SKM-1 (cell line): Measurements from ENCODE around the gene CHADL.

Source experiments
- DNase-seq: peaks from one replicate; lab custom pipeline; 2025; ENCODE audit not compliant: unreplicated experiment; lab: John Stamatoyannopoulos, UW

The CHADL gene

DNA sequence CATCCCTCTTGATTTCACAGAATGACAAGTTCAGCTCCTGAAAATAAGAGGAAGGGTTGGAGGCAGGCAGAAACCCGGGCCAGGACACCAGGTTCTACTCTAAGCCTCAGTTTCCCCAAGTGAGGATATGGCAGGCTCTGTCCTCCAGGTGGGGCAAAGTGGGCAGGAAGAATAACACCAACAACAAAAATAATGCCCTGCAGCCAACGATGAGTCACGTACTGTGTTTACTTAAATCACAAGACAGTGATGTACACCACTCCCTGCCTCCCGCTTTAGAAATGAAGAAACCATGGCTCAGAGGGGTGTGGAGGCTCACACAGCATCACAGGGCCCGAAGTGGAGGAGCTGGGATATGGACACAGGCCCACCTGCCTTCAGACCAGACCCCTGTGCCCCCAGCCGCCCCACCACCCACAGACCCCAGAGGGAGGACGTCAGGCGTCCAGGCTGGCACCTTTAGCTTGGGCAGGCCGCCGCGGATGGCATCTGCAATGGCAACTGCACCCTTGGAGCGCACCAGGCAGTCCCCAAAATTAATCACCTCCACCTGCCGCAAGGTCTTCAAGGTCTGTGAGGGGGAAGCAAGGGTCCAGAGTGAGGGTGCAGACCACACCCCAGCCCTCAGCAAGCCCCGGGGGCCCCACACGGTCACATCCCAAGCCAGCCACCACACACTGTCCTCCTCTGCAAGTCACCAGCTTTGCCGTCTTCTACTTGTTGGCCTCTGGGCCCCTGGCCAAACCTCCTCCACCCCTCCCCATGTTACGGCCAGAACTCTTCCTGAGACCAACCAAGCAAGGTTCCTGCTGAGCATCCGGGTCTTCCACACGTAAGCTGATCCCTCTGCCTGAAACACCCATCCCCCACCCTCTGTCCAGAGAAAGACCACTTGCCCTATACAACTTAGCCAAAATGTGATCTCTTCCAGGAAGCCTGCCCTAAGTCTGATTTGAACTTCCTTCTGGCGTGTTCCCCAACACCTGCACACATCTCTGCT is 15.8 kb upstream of the CHADL start:
- DNase-seq, result no peak

DNA sequence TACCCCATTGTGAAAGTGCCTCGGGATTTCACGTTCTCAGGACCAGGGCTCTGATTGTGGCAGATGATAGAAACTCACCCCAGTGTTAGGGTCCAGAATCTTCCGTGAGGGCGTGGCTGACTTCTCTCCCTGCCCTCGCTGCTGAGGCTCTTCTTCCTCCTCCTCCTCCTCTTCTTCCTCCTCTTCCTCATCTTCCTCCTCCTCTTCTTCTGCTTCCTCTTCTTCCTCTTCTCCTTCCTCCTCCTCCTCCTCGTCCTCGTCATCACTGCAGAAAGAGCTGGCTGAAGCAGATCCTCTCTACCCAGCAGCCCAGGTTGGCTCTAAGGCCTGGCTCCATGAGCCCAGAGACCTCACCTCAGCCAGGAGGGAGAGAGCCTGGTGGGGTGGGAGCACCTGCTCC is 13.5 kb upstream of the CHADL start:
- DNase-seq, result no peak

DNA sequence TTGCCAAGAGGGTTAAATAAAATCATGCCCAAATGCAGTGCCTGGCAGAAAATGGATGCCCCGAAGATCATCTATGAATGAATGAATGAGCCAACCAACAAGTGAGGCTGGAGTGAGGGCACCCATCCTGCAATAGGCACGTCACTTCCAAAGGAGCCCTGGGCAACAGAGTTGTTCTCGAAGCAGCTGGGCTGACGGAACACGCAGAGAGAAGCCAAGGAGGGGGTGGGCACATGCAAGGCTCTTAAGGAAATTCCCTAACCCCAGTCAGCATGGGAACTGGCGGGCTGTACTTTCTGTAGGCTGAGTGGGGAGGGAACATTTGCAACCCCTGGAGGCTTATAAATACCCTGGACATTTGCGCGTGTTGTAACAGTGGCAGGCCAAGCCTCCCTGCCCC is 11.6 kb upstream of the CHADL start:
- no peak for DNase-seq

DNA sequence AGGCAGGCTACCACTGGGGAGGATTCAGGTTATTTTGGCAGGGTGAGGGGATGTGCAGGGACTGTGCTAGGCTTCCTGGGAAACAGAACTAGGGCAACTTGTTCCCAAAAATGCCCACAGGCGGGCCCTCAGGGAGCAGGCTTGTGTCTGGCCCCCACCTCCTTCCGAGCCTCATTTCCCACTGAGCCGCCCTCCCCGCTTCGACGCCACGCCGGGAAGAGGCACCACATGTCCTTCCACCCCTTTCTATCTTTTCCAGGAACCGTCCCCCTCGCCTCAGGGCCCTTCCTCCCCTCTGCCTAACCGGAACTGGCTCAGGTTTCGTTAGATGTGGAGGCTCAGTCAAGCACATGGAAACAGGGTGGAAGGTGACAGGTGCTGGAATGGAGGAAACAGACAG is 9.4 kb upstream of the CHADL start:
- no peak for DNase-seq

DNA sequence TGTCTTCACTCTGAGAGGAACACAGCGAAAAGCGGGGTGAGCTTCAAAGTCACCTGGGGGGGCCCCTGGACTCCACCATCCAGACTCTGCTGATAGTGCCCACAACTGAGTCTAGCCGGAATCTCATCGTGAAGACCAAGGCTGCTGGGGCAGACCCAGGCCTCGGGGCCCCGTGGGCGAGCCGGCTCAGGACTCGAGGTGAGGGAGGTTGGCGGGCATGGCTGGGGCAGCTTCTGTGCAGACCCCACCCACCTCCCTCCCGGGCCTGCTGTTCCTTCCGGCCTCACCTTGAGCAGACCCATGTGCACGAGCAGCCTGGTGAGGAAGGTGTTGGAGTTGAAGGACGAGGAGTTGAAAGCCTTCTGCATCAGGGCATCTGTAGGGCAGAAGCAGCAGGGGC is 8.7 kb upstream of the CHADL start:
- DNase-seq, result no peak

DNA sequence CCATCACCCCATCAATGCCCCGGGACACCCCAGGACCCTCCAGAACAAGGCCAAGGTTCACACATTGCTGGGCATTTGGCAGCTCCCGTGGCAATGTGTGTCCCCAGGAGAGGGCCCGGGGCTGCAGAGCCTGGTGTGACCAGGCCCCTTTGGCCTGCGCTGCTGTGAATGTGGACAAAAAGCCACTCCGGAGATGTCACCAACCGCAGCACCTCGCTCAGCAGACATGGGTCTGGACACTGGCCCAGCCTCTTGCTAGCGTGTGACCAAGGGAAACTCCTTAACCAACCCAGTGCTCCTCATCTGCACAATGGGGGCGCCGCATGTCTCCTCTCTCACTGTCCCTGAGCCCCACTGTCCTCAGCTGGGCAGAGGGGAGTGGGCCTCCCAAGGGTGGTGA is 8.0 kb upstream of the CHADL start:
- no peak for DNase-seq

DNA sequence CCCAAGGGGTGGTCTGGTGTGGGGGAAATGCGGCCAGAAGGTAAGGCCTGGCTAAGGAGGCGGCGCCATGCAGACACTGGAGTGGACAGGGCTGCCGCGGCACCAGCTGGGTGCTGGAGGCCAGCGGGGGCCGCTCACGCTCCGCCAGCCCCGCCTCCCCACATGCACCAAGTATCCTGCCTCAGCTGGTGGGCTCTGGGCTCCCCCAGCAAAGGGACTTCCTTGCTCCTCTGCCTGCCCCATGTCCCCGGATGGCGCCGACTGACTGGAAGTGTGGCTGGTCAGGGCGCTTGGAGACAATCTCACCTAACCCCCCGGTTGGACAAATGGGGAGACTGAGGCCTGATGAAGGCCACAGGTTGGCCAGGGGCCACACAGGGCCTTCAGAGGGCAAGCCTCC is 7.6 kb upstream of the CHADL start:
- DNase-seq, result no peak

DNA sequence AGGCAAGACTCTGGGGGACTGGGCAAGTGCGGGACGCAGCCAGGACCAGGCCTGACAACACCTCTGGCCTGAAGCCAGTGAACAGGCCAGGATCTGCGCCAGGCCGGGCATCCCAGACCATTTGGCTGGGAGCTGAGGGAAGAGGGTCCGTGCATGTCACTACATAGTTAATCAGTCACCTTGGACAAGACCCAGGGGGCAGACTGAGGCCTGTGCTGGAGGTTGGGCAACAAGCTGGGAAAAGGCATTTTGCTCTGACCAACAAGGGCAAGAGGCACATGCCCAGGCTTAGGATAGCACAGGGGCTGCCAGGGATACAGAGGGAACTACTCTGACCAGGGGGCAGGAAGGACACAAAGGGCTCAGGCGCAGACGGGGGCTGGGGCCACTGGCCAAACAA is 7.0 kb upstream of the CHADL start:
- no peak for DNase-seq

DNA sequence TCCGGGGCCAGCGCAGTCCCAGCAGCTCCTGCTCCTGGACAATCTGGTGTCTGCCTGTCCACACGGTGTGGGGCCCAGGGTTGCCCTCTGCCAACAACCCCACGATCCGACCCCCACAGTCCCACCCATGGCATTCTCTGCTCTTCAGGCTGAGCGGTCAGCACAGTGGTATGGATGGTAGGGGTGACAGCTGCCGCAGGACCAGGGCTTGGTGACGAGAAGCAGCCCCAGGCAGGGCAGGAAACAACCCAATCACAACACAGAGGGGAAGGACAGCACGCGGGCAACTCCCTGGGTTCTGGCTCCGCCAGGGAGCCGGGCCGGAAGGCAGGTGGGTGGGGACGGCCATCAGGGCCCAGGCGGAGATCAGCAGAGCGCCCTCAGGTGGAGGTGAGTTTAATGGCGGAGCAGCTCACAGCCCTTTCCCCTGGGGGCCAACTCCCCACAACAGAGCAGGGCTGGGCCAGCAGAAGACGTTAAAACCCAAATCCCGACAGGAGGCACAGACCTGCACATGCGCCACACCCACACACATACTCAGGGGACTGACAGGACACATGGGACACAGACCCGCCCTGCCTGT is 5.3 kb upstream of the CHADL start:
- DNase-seq, result no peak

DNA sequence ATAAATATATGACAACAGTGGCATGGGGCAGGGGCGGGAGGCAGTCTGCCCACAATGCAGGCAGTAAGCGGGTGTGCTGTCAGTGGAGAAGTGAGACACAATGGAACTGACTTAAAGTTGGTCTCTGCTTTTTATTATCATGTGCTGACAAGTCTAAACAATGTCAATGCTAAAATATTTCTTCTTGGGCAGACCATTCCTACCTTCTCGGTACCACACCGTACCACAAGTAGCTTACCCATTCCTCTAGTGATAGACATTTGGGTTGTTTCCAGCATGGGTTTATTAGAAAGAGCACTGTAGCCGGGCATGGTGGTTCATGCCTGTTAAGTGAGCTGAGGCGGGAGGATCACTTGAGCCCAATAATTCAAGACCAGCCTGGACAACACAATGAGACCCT is 2.6 kb upstream of the CHADL start:
- no peak for DNase-seq

DNA sequence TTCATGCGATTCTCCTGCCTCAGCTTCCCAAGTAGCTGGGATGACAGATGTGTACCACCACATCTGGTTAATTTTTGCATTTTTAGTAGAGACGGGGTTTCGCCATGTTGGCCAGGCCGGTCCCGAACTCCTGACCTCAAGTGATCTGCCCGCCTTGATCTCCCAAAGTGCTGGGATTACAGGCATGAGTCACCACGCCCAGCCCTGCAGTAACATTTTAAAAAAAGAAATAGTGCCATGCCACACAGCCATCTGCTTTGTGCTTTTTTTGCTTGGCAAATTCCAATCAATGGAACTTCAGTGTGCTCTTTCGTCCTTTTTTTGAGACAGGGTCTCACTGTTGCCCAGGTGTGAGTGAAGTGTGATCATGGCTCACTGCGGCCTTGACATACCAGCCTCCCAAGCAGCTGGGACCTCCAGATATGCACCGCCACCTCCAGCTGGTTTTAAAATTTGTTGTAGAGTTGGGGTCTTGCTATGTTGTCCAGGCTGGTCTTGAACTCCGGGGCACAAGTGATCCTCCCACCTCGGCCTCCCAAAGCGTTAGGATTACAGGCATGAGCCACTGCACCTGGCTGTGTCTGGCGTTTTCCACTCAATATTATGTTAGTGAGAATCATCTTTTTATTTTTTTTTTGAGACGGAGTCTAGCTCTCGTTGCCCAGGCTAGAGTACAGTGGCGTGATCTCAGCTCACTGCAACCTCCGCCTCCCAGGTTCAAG is 1.8 kb upstream of the CHADL start:
- DNase-seq, result no peak

DNA sequence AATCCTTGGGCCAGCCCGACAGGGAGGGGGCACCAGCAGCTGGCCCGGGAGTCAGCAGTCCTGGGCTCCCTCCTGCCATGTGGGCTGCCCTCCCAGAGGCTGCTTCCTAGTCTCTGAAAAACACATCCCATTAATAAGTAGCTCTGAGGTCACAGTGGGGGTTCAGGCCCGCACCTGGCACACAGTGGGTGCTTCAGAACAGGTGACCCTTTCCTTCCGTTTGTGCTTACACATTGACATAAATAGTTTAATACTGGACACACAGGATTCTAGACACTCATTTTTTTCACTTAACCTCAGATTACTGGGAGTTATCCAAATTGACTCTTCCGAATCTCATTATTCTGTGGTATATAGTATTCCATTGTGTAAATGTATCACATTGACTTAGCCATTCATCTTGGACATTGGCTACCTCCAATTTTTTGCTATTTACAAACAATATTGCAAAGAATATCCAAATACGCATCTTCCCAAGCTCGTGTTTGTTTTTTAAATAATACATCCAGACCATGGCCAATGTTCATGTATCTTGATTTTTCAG is 474 bp upstream of the CHADL start:
- DNase-seq, result no peak

DNA sequence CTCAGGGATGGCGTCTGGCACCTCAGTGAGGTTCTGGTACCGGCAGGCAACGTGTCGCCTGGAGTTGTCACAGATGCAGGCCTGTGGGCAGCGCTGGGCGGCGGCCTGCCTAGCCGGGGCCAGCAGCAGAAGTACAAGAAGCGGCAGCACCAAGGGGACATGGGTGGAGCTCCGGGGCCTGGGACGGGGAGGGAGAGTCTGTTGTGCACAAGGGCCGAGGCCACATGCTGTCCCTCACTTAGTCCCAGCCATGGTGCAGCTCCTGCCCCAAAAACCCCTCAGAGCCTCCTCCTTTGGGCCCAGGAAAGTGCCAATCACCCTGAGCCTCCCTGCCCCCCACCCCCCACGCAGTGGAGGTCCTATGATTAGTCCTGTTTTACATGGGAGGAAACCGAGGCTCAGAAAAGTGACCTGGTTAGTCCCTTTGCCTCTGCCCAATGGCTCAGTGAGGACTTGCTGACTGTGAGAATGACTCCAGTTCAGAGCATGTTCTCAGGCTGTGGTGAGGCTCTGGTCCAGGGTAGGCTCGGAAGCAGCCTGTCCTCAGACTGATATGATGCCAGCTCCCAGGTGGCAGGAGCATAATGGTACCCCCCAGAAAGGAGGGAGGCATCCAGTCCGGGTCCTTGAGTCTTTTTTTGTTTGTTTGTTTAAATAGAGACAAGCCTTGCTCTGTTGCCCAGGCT is 1.1 kb downstream of the CHADL start:
- DNase-seq, result no peak

DNA sequence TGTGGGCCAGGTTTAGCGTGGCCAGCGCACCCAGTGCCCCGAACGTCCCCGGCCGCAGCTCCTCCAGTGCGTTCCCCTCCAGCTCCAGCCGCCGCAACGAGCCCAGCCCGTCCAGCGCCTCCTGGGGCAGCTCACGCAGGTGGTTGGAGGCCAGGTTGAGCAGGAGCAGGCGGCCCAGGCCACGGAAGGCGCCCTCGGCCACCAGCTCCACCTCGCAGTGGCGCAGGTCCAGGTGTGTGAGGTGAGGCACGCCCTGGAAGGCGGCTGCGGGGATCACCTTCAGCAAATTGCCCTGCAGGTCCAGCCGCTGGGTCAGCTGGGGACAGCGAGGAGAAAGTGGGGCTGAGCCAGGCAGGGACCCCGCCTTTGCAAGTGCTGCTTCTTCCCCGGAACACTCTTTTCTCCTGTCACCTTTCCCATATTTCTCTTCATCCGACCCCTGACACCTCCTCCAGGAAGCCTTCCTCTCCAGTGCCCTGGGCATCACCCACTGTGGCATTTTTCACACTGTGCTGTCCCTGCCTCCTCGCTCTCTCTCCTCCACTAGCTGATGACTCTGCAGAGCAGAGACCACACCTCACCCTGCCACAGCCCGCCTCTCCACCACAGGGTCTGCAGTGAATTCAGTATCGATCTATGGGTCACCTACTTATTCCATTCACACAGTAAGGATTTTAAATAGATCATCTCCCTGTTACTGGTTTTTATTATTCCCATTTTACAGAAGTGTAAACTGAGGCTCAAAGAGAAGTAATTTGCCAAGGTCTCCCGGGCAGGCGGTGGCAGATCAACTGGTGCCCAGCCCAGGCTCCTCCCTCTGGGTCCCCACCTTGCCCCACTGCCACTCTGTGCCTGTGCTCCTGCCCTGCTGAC is 1.9 kb downstream of the CHADL start:
- DNase-seq, result no peak

DNA sequence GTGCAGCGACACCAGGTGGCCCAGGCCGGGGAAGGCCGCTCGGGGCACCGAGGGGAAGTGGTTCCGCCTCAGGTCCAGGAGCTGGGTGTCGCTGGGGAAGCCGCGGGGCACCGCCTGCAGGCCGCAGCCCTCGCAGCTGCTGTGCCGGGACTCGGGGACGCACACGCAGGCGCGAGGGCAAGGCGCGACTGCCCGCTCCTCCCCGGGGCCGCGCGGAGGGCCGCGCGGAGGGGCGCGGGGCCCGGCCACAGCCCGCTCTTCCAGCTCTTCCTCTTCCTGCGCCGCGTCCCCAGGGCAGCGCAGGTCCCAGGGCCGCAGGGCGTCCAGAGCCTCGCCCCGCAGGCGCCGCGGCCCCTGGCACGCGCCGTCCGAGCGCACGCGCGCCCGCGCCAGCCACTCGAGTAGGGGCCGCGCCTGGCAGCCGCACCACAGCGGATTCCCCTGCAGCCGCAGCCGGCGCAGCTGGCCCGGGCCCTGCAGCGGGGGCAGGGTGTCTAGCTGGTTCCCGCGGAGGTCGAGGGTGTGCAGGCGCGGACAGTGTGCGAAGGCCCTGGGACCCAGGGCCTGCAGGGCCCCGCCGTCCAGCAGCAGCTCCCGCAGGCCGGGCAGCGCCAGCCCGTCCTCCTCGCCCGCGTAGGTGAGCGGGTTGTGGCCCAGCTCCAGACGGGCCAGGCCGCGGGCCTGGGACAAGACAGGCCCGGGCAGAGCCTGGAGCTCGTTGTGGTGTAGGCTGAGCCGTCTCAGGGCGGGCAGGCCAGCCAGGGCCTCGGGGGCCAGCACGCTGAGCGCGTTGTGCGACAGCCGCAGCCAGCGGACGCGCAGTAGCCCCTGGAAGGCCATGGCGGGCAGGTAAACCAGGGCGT is 2.8 kb downstream of the CHADL start:
- peak; percentile 10 for DNase-seq

DNA sequence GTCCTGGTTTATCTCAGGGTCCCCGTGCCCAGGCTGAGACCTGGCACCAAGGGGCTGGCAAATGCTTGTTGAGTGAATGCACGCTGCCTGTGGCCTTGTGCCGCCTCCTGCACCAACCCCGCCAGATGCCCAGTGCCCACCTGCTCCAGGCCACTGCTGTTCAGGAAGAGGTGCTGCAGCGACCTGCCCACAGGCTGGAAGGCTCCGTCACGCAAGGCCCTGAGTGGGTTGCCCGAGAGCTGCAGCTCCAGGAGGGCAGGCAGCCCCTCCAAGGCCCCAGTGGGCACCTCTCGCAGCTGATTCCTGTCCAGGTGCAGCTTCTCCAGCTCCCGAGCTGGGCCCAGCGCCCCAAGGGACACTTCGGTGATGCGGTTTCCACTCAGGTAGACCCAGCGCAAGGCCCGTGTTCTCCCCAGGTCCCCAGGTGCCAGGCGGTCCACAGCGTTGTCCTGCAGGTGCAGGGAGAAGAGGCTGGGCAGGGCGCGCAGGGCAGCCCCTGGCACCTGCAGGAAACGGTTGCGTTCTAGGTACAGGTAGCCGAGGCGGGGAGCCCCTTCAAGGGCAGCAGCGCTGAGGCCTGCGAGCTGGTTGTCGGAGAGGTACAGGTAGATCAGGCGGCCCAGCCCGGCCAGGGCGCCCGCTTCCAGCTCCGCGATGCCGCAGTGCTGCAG is 3.6 kb downstream of the CHADL start:
- DNase-seq, result no peak

DNA sequence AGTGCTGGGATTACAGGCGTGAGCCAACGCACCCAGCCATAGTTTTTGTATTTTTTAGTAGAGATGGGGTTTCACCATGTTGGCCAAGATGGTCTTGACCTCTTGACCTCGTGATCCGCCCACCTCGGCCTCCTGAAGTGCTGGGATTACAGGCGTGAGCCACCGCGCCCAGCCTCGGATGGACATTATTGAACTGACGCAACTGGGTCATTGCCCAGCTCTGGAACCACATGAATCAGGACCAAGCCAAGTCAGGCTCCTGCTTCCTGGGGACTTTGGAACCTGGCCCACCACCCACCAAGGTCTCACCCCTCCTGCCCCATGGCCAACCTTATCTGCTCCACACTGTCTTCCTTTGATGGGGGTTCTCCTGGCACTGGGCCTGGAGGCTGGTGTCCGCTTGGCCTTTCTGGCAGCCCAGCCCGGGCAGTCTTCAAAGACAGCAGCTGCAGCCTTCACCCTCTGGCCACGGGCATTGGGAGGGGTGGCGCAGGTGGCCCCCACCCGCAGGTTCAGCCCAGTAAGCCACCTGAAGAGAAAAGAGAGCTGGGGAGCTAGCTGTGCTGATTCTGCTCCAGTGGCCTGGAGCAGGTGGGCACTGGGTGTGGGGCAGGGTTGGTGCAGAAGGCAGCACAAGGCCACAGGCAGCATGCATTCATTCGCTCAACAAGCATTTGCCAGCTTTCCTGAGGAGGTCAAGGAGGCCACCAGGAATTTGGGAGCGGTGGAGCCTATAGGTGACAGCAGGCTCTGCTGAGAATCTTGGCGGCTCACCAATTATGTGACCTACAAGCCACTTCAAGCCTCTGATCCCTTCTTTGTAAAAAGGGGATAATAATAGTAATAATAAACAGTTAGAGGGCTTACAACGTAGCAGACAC is 5.7 kb downstream of the CHADL start:
- DNase-seq, result no peak

DNA sequence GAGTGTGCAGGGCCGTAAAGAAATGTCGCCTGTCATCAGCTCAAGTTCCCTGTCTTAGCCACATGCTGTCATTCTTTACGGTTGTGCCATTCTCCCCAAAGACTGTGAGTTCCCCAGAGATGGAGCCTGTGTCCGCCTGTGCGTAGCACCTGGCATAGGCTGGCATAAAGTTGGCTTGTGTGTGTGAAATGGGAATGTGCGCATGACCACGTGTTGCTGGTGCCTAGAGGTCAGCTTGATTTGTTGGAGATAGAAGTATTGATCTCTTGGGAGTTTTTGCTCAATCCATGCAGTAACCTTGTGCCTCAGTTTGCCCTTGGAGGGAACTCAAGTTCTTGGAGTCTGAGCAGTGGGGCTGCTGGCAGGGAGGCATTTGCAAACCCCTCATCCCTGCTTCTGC is 9.4 kb downstream of the CHADL start:
- DNase-seq, result no peak
